Measurements from ENCODE around the gene PLCL1.
"Not testable (repeated sequence)": the region's sequence is repeated elsewhere in the genome, so short reads cannot be mapped to it uniquely, and the experiment has no call there.

PLCL1 gene

DNA sequence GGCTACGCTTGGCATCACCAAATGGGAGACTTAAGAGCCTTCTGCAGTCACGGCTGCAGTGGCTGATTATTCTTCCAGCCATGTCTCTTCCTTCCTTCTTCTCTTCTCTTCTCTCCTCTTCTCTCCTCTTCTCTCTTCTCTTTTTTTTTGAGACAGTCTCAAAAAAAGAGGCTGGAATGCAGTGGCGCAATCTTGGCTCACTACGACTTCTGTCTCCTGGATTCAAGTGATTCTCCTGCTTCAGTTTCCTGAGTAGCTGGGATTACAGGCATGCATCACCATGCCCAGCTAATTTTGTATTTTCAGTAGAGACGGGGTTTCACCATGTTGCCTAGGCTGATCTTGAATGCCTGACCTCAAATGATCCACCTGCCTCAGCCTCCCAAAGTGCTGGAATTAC is 225.2 kb downstream of the PLCL1 start:
- H3K4me1 ChIP-seq (ENCODE audit: control insufficient read depth in 5 of 5, insufficient read depth in 5 of 5, low read length in 5 of 5); H3K36me3 ChIP-seq (ENCODE audit: control insufficient read depth in 5 of 5, insufficient read depth in 5 of 5, low read length in 5 of 5); H3K27ac ChIP-seq (ENCODE audit: low read depth, low read length); H3K9ac ChIP-seq (ENCODE audit: low read length in 5 of 5); H3K27me3 ChIP-seq (ENCODE audit: control insufficient read depth in 5 of 5, insufficient read depth in 4 of 5, low read length in 5 of 5); H3K9me3 ChIP-seq (ENCODE audit: control insufficient read depth in 5 of 5, low read length in 5 of 5); H3K4me3 ChIP-seq (ENCODE audit: low read depth in 1 of 5, low read length in 5 of 5): not testable (repeated sequence)

GRCh38 chr2:198033626-198034025 is 229.2 kb downstream of the PLCL1 start:
- no peaks in the 10 kb centered on the region for H3K9me3 ChIP-seq (ENCODE audit: control insufficient read depth in 5 of 5, low read length in 5 of 5)
- no peaks in the 10 kb centered on the region for H3K36me3 ChIP-seq (ENCODE audit: control insufficient read depth in 5 of 5, insufficient read depth in 5 of 5, low read length in 5 of 5)
- H3K4me1 ChIP-seq (ENCODE audit: control insufficient read depth in 5 of 5, insufficient read depth in 5 of 5, low read length in 5 of 5), result peaks cover 0 to 3% (median 0%) of the 10 kb centered on the region in 5 donors
- no peak overlapping the region for H3K9ac ChIP-seq (ENCODE audit: low read length in 5 of 5)
- H3K27ac ChIP-seq (ENCODE audit: low read depth, low read length), result no peak overlapping the region
- no peaks in the 10 kb centered on the region for H3K27me3 ChIP-seq (ENCODE audit: control insufficient read depth in 5 of 5, insufficient read depth in 4 of 5, low read length in 5 of 5)
- no peak overlapping the region for H3K4me3 ChIP-seq (ENCODE audit: low read depth in 1 of 5, low read length in 5 of 5)

DNA sequence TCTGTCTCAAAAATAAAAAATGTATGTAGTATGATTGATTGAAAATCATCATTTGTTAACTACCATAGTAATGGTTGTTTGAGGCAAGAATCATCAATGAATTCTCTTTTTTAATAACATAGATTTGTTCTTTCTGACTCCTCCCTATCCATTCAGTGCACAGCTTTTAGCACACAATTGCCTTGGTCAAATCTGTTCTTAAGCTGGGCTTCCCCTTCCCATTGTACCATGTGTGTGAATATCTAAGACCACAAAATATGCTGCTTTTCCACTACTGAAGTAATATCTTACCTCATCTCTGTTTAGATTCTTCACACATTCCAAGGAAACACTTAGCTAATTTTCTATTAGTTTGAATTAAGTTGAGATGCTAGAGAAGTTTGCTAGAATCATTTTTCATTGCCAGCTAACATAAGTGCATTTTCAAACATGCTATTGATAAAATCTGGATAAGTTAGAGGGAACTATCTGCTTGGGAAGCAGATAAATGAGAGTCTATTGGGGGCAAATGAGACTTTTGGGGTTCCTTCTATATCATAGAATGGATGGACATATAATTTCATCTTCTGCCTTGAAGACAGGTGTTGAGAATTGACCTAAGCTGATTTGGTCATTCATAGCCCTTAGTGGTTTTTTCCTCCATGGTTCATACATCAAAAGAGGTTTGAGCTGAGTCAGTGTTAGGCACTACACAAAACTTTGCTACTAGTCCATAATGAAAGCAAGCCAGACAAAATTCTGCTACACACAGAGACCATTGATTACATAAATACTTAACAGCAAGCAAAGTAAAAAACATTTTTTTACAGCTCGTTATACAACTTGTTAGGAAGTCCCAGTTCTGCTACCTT is 231.9 kb downstream of the PLCL1 start:
- Histone ChIP-seq H3K27me3 (ENCODE audit: control insufficient read depth in 5 of 5, insufficient read depth in 4 of 5, low read length in 5 of 5) (no peaks in the 10 kb centered on the region), H3K36me3 (ENCODE audit: control insufficient read depth in 5 of 5, insufficient read depth in 5 of 5, low read length in 5 of 5) (no peaks in the 10 kb centered on the region), H3K4me1 (ENCODE audit: control insufficient read depth in 5 of 5, insufficient read depth in 5 of 5, low read length in 5 of 5) (no peaks in the 10 kb centered on the region), H3K4me3 (ENCODE audit: low read depth in 1 of 5, low read length in 5 of 5) (no peak overlapping the region), H3K9me3 (ENCODE audit: control insufficient read depth in 5 of 5, low read length in 5 of 5) (no peaks in the 10 kb centered on the region), H3K9ac (ENCODE audit: low read length in 5 of 5) (no peak overlapping the region), H3K27ac (ENCODE audit: low read depth, low read length) (no peak overlapping the region)

- H3K4me1 ChIP-seq (ENCODE audit: control insufficient read depth in 5 of 5, insufficient read depth in 5 of 5, low read length in 5 of 5), result no peaks in the 10 kb centered on the region
- H3K27me3 ChIP-seq (ENCODE audit: control insufficient read depth in 5 of 5, insufficient read depth in 4 of 5, low read length in 5 of 5), result no peaks in the 10 kb centered on the region
- no peaks in the 10 kb centered on the region for H3K36me3 ChIP-seq (ENCODE audit: control insufficient read depth in 5 of 5, insufficient read depth in 5 of 5, low read length in 5 of 5)
- H3K9ac ChIP-seq (ENCODE audit: low read length in 5 of 5), result no peak overlapping the region
- H3K27ac ChIP-seq (ENCODE audit: low read depth, low read length), result no peak overlapping the region
- H3K4me3 ChIP-seq (ENCODE audit: low read depth in 1 of 5, low read length in 5 of 5), result no peak overlapping the region
- peaks cover 0 to 3% (median 0%) of the 10 kb centered on the region in 5 donors for H3K9me3 ChIP-seq (ENCODE audit: control insufficient read depth in 5 of 5, low read length in 5 of 5)
These were observed 236.4 kb downstream of the PLCL1 start for GRCh38 chr2:198040835-198041234.

- Histone ChIP-seq H3K9me3 (ENCODE audit: control insufficient read depth in 5 of 5, low read length in 5 of 5) (peaks cover 0 to 3% (median 0%) of the 10 kb centered on the region in 5 donors), H3K27ac (ENCODE audit: low read depth, low read length) (no peak overlapping the region), H3K9ac (ENCODE audit: low read length in 5 of 5) (no peak overlapping the region), H3K27me3 (ENCODE audit: control insufficient read depth in 5 of 5, insufficient read depth in 4 of 5, low read length in 5 of 5) (no peaks in the 10 kb centered on the region), H3K4me1 (ENCODE audit: control insufficient read depth in 5 of 5, insufficient read depth in 5 of 5, low read length in 5 of 5) (no peaks in the 10 kb centered on the region), H3K36me3 (ENCODE audit: control insufficient read depth in 5 of 5, insufficient read depth in 5 of 5, low read length in 5 of 5) (no peaks in the 10 kb centered on the region), H3K4me3 (ENCODE audit: low read depth in 1 of 5, low read length in 5 of 5) (no peak overlapping the region)
These were observed 237.8 kb downstream of the PLCL1 start for GRCh38 chr2:198042189-198042588.

- H3K27ac ChIP-seq (ENCODE audit: low read depth, low read length), result no peak overlapping the region
- no peaks in the 10 kb centered on the region for H3K4me1 ChIP-seq (ENCODE audit: control insufficient read depth in 5 of 5, insufficient read depth in 5 of 5, low read length in 5 of 5)
- H3K9ac ChIP-seq (ENCODE audit: low read length in 5 of 5), result no peak overlapping the region
- H3K9me3 ChIP-seq (ENCODE audit: control insufficient read depth in 5 of 5, low read length in 5 of 5), result peaks cover 0 to 3% (median 0%) of the 10 kb centered on the region in 5 donors
- H3K4me3 ChIP-seq (ENCODE audit: low read depth in 1 of 5, low read length in 5 of 5), result no peak overlapping the region
- no peaks in the 10 kb centered on the region for H3K27me3 ChIP-seq (ENCODE audit: control insufficient read depth in 5 of 5, insufficient read depth in 4 of 5, low read length in 5 of 5)
- no peaks in the 10 kb centered on the region for H3K36me3 ChIP-seq (ENCODE audit: control insufficient read depth in 5 of 5, insufficient read depth in 5 of 5, low read length in 5 of 5)
These were observed 240.4 kb downstream of the PLCL1 start for GRCh38 chr2:198044777-198045176.

- Histone ChIP-seq H3K27me3 (ENCODE audit: control insufficient read depth in 5 of 5, insufficient read depth in 4 of 5, low read length in 5 of 5) (no peaks in the 10 kb centered on the region), H3K4me3 (ENCODE audit: low read depth in 1 of 5, low read length in 5 of 5) (no peak overlapping the region), H3K4me1 (ENCODE audit: control insufficient read depth in 5 of 5, insufficient read depth in 5 of 5, low read length in 5 of 5) (no peaks in the 10 kb centered on the region), H3K27ac (ENCODE audit: low read depth, low read length) (no peak overlapping the region), H3K36me3 (ENCODE audit: control insufficient read depth in 5 of 5, insufficient read depth in 5 of 5, low read length in 5 of 5) (no peaks in the 10 kb centered on the region), H3K9me3 (ENCODE audit: control insufficient read depth in 5 of 5, low read length in 5 of 5) (peaks cover 0 to 3% (median 0%) of the 10 kb centered on the region in 5 donors), H3K9ac (ENCODE audit: low read length in 5 of 5) (no peak overlapping the region)
These were observed 240.8 kb downstream of the PLCL1 start for GRCh38 chr2:198045227-198045626.

DNA sequence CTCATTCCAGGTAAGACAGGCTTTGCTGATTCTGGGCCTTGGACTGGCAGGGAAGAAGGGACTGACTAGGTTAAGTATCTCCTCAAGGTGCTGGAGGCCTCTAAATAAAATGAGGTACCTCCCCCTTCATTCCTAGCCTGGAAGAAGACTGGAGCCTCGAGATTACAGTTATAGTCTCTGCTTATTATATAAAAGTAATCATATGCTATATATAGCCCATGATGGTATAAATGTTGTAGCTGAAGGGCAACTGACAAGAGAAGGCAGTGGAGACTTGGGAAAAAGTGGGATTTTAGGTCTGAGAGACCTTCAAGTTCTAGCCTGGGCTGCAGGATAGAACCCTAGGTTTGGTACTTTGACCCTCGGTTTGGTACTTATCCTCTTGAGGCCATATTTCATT is 248.3 kb downstream of the PLCL1 start:
- no peaks in the 10 kb centered on the region for H3K27me3 ChIP-seq (ENCODE audit: control insufficient read depth in 5 of 5, insufficient read depth in 4 of 5, low read length in 5 of 5)
- no peak overlapping the region for H3K27ac ChIP-seq (ENCODE audit: low read depth, low read length)
- H3K9ac ChIP-seq (ENCODE audit: low read length in 5 of 5), result no peak overlapping the region
- H3K4me1 ChIP-seq (ENCODE audit: control insufficient read depth in 5 of 5, insufficient read depth in 5 of 5, low read length in 5 of 5), result peaks cover 0 to 3% (median 0%) of the 10 kb centered on the region in 5 donors
- H3K9me3 ChIP-seq (ENCODE audit: control insufficient read depth in 5 of 5, low read length in 5 of 5), result no peaks in the 10 kb centered on the region
- no peak overlapping the region for H3K4me3 ChIP-seq (ENCODE audit: low read depth in 1 of 5, low read length in 5 of 5)
- no peaks in the 10 kb centered on the region for H3K36me3 ChIP-seq (ENCODE audit: control insufficient read depth in 5 of 5, insufficient read depth in 5 of 5, low read length in 5 of 5)

- Histone ChIP-seq H3K27ac (ENCODE audit: low read depth, low read length) (no peak overlapping the region), H3K9ac (ENCODE audit: low read length in 5 of 5) (no peak overlapping the region), H3K36me3 (ENCODE audit: control insufficient read depth in 5 of 5, insufficient read depth in 5 of 5, low read length in 5 of 5) (no peaks in the 10 kb centered on the region), H3K4me1 (ENCODE audit: control insufficient read depth in 5 of 5, insufficient read depth in 5 of 5, low read length in 5 of 5) (peaks cover 0 to 3% (median 0%) of the 10 kb centered on the region in 5 donors), H3K9me3 (ENCODE audit: control insufficient read depth in 5 of 5, low read length in 5 of 5) (no peaks in the 10 kb centered on the region), H3K4me3 (ENCODE audit: low read depth in 1 of 5, low read length in 5 of 5) (no peak overlapping the region), H3K27me3 (ENCODE audit: control insufficient read depth in 5 of 5, insufficient read depth in 4 of 5, low read length in 5 of 5) (no peaks in the 10 kb centered on the region)
These were observed 248.8 kb downstream of the PLCL1 start for GRCh38 chr2:198053148-198053547.

DNA sequence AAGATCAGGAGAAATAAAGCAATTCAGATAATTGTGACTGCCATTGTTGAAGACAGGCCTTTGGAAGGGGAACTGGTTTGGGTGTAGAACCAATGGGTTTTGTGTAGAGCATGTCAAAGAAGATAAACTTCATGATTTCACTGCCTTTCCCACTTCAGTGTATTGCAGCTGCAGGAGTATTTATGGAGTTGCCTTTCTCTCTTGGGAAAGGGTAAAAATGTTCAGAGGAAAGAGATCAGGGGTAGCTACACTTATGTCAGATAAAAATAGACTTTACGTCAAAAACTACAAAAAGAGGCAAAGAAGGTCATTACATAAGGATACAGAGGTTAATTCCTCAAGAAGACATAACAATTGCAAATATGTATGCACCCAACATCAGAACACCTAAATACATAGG is 249.4 kb downstream of the PLCL1 start:
- Histone ChIP-seq H3K27me3 (ENCODE audit: control insufficient read depth in 5 of 5, insufficient read depth in 4 of 5, low read length in 5 of 5) (no peaks in the 10 kb centered on the region), H3K9me3 (ENCODE audit: control insufficient read depth in 5 of 5, low read length in 5 of 5) (no peaks in the 10 kb centered on the region), H3K27ac (ENCODE audit: low read depth, low read length) (no peak overlapping the region), H3K9ac (ENCODE audit: low read length in 5 of 5) (no peak overlapping the region), H3K4me3 (ENCODE audit: low read depth in 1 of 5, low read length in 5 of 5) (no peak overlapping the region), H3K36me3 (ENCODE audit: control insufficient read depth in 5 of 5, insufficient read depth in 5 of 5, low read length in 5 of 5) (no peaks in the 10 kb centered on the region), H3K4me1 (ENCODE audit: control insufficient read depth in 5 of 5, insufficient read depth in 5 of 5, low read length in 5 of 5) (peaks cover 0 to 3% (median 0%) of the 10 kb centered on the region in 5 donors)

Measured in subcutaneous abdominal adipose tissue (tissue), 5 donors.